Central memory CD4-positive, alpha-beta T cell (primary cell): ENCODE data around the gene MAN1C1.

ENCODE experiments used
- DNase-seq: peaks from one replicate; pipeline ENCODE4 v3.0.0; 2022

MAN1C1 gene

DNA sequence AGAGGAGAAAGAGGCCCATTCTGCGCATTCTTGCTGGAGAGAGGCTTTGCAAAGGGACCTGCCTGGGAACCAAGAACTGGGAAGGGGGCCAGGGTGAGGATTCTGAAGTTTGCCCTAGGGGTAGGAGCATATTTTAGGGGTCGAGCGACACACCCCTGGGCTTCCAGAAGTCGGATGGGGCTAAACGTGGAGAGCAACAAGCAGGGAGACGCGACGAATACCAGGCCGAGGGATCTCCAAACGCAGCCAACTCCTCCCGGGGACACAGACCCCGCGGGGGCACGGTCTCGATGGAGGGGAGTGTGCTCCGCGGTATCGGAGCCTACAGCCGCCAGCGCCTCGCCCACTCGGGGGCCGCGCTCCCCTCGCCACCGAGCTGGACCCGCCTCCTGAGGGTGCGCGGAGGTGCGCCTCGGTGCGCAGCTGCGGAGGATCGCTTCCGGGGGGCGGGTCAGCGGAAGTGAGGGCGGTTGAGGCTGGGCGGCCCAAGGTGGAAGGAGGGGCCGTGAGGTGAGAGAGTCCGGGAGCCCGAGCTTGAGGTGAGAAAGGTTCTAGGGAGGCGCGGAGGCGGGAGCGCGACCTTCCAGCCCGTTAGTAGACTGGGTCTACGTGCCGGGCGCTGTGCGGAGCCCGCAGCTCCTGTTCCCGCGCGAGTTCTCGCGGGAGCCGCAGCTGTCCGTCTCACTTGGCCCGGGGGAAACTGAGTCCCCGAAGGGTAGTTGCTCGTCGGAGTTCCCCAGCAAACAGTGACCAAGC lies 203.1 kb downstream of the MAN1C1 start, which contains the start of gene MTFR1L:
MTFR1L (plus strand) TSS at position 464 of the 756 bp plus-strand sequence. CDS start 3,151 bp downstream, outside the sequence.
- DNase-seq = peak; percentile 92

DNA sequence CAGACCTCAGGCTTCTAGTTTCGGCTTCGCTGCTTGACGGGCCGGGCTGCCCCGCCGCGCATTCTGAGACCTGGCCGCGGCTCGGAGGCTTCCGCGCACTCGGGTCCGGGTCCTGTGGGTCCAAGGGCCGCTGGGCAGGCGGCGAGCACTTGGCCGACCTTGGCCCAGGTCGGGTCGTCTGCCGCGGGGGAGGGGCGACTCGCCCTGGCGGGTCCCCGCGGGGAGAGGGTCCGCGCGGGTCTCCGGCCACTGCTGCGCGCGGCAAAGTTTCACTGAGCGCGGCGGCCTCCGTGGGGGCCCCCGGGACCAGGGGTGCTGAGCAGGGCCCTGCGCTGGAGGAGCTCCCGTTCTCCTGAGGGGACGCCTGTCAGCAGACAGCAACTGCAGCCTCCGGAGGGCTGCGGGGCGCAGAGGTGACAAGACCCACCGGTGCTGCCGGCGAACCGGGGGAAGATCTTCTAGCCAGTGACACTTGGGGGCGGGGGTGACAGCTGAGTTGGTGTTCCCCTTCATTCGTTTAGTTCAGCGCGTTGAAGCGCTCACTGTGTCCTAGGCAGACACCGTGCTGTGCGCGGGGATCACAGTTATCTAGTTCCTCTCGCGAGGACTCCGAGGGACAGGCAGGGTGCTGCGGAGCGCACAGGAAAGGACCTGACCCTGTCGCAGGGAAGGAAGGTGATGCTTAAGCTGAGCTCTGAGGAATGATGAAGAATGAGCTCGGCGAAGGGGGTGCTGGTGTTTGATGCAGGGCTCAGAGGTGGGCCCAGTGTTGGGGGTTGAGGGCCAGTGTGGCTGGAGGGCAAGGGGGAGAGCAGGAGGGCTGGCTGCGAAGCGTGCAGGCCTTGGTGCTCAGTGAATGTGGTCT lies 203.9 kb downstream of the MAN1C1 start:
- DNase-seq = peak; percentile 73

DNA sequence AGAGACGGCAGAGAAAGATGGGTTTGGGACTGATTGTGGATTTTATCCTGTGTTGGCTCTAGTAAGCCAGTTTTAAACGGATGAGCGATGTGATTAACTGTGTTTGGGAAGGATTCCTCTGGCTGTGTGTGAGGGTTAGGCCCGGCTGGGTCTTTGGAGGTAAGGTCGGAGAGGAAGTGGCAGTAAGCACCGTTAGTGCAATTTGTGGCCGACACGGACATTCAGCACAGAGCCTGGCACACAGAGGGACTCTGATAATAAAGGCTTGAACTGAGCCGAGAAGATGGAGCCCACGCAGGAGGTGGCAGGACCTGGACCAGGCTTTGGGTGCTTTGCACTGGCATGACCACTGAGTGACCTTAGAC lies 204.5 kb downstream of the MAN1C1 start:
- DNase-seq = no peak

DNA sequence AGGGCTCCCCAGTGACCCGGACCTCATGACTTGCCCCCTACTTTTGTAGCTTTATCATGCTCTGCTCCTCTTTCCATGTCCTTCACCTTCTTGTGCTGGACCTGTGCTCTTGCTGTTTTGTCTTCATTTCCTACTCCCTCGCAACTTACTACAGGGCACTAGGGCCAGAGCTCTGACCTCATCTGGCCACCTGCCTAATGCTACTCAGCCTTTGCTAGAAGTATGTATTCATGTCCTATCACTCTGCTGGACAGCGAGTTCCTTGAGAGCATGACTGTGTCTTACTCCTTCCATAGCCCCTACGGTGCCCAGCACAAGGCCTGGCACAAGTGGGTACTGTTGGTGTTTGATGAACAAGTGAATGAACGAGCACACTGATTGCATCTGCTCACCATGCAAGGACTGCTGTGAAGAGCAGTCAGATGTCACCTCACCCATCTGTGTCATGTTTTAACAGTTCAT lies 205.1 kb downstream of the MAN1C1 start:
- no peak for DNase-seq

DNA sequence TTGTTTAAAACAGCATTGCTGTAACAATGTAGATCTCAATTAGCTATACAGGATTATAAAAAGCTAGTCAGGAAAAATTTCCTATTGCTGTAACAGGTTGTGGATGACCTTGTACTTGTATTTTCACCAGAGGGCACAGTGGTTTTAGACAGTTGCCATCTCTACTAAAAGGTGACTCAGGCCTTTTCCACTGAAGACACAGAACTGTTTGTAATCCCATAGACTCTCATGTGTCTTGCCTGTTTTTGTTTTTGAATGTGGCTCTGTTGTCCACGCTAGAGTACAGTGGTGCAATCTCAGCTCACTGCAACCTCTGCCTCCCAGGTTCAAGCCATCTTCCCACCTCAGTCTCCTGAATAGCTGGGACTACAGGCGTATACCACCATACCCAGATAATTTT lies 209.0 kb downstream of the MAN1C1 start:
- DNase-seq = no peak

DNA sequence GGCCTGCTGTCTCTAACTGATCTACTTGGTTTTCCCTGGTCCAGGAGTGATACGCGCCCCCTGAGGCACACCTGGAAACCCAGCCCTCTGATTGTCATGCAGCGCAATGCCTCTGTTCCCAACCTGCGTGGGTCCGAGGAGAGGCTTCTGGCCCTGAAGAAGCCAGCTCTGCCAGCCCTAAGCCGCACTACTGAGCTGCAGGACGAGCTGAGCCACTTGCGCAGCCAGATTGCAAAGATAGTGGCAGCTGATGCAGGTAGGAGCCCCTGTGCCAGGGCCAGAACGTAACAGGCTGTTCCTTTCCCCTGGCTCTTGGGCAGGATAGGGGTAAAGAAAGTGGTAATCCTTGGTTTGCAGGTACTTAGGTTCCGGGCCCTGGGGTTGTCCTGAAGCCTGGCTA lies 210.0 kb downstream of the MAN1C1 start:
- DNase-seq = no peak

DNA sequence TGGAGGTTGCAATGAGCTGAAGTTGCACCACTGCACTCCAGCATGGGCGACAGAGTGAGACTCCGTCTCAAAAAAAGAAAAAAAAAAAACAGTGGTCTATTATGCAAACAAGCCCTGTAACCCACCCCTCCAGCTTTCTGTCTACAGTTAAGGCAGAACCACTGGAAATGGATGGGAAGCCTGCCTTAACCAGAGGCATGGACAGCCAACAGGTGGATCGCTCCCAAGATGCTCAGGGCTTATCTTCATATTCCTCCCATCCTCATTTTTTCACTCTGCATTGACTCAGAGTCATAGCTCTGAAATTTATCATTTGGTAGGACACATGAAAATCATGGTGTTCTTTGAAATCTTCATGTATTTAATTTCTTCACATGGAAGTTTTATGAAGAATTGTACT lies 211.9 kb downstream of the MAN1C1 start:
- DNase-seq = no peak

DNA sequence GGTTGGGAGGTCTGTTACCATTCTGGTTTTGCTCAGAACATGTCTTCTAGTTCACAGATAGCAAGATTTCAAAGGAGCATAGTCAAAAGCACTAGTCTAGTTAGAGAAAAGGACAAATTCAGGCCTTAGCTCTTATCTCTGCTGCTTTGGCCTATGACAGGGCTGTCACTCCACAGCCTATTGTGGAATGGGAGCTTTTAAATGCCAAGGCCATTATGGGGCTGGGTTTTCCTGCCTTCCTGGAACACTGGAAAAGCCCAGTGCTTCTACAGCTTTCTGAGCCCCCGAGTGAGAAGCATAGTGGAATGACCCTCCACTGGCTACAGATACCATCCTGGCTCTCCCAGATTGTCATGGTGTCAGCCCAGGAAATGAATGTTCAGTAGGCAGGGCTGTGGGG lies 212.5 kb downstream of the MAN1C1 start:
- no peak for DNase-seq

DNA sequence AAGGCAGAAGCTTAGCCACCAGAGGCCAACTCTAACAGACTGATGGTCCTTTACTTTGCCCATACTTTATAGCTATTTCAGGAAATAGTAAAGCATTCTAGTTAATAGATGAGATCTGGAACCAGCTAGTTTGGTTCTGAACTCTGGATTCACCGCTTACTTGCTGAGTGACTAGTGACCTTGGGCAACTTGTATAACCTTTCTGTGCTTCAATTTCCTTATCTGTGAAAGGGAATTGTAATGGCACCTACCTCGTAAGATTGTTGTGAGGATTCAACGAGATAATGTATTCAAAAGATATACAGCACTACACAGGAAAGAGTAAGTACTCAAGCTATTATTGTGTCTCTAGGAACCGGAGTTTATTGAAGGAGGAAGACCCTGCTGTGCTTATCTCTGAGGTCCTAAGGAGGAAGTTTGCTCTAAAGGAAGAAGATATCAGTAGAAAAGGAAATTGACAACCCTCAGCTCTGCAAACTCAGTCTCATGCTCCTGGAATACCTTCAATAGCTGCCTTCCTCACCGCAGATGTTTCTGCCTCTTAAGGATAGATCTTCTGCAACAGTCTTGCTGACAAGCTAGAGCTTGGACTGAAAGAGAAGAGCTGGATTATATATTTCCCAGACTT lies 215.1 kb downstream of the MAN1C1 start:
- DNase-seq = no peak

DNA sequence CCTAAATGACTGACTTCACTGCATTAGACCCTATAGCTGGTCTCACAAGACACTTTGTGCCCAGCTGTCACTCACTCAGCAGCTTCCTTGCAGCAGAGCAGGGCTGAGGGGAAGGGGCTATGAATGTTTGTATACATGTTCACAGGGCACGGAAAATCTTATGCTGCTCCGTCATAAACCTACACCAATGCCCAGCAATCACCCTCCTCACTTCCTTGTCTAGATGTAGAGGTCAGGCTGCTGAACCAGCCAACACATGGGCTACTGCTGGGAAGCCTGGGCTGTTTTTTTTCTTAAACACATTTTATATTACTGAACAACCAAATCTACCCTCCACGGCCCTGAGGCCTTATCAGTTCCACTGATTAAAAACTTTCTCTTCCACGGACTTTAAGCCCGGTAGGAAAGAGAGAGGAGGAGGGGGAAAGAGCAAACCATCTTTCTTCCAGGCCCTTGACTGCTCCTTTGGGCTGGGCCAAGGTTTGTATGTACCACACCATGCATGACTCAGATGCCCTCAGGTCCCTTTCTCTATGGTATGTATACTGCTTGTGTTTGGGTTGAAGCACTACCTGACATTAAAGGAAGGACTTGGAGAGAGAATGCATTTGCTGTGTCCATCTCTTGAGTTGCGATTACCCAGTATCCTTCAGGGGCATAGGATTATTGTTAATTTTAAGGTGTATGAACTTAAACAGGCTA lies 215.9 kb downstream of the MAN1C1 start:
- no peak for DNase-seq

DNA sequence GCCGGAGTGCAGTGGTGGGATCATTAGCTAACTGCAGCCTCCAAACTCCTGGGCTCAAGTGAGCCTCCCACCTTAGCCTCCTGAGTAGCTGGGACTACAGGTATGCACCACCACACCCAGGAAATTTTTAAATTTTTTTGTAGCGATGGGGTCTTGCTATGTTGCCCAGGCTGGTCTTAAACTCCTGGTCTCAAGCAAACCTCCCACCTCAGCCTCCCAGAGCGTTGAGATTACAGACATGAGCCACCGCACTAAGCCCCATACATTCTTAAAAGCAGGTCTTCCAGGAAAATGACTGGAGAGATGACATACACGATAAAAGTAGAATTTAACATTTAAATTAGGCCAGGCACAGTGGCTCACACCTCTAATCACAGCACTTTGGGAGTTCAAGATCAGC lies 216.6 kb downstream of the MAN1C1 start:
- DNase-seq = no peak
